Nephron (organoid): ENCODE measurements around the gene C8G.
A peak's percentile ranks its signal among the peaks of the same experiment; 100 is the strongest.

Experiments used
- H3K27ac Mint-ChIP-seq, 3 experiments: 2 replicates each; pipeline ENCODE4 v1.8.0; 2020; ENCODE audit warnings: mixed read lengths in 3 of 3, mild to moderate bottlenecking in 2 of 3, moderate library complexity in 1 of 3
- H3K27me3 Mint-ChIP-seq: 2 replicates; pipeline ENCODE4 v1.8.0; 2021; ENCODE audit warnings: low read depth, mild to moderate bottlenecking, moderate library complexity, mixed read lengths
- H3K36me3 Mint-ChIP-seq: 2 replicates; pipeline ENCODE4 v1.8.0; 2020; ENCODE audit warnings: low read depth, mixed read lengths
- H3K4me1 Mint-ChIP-seq: 2 replicates; pipeline ENCODE4 v1.8.0; 2020; ENCODE audit warnings: mixed read lengths
- H3K4me3 Mint-ChIP-seq, 3 experiments: 2 replicates each; pipeline ENCODE4 v1.8.0; 2020; ENCODE audit warnings: mild to moderate bottlenecking in 3 of 3, mixed read lengths in 3 of 3, moderate library complexity in 2 of 3
- H3K9me3 Mint-ChIP-seq: 2 replicates; pipeline ENCODE4 v1.8.0; 2020; ENCODE audit warnings: mixed read lengths
- CTCF ChIP-seq, 3 experiments: fragments of 200-600 bp; sonication (generic); IDR thresholded peaks; one replicate each; pipeline ENCODE4 v1.5.0; 2021; ENCODE audit warnings: antibody characterized with exemption in 3 of 3; ENCODE audit not compliant: unreplicated experiment in 3 of 3

C8G gene

DNA sequence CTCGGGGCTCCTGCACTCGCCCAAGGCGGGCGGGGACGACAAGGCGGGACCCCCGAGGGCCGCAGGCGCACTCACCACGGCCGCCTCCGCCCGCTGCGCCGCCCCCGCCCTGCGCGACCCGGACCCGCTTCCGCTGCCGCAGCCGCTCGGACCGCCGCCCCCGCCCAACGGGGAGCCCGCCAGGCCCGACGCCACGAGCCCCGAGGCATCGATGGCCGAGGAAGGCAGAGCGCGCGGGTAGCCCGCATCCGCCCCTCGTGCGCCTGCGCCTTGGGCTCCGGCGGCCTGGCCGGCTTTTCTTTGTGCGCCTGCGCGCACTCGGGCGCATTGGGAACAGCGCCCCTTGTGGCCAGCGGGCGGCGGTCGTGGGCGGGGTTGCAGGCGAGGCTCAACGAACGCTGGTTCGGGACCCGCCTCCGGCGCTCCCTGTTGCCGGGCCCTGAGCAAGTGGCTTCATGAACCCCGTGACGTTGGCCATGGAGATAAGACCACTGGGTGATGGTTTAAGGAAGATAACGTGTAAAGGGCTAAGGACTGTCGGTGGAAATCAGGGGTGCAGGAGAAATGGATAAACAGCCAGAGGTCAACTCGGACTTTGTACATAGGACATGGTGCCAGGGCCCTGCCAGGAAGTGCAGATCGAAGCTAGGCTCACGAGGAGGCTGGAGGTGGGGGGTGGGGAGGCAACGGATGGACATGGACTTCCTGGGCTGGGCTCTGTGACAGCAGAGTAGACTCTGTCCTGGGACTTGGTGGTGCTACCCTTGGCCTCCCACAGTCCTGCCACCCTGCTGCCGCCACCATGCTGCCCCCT is at the start of gene C8G, which contains the start of gene FBXW5:
C8G (plus strand) TSS at position 725 of the 814 bp plus-strand sequence; CDS start at position 803, 78 bp downstream.
FBXW5 (minus strand) TSS at position 220 of the 814 bp plus-strand sequence. CDS start 655 bp downstream, outside the sequence.
- Mint-ChIP-seq H3K9me3 (no peaks in the 10 kb centered on the region), H3K36me3 (peaks cover 4% of the 10 kb centered on the region), H3K4me3 (peak within 1 kb of the TSS; percentile 77 to 83 (median 81)), H3K27ac (peak within 1 kb of the TSS in 1 of 3 experiments; percentile 65), H3K4me1 (peaks cover 9% of the 10 kb centered on the region), H3K27me3 (peaks cover 4% of the 10 kb centered on the region)
- TF ChIP-seq CTCF (IDR thresholded peaks at IDR 0.05; ENCODE audit: unreplicated experiment in 3 of 3), result peak; percentile 97 to 99 (median 98)

DNA sequence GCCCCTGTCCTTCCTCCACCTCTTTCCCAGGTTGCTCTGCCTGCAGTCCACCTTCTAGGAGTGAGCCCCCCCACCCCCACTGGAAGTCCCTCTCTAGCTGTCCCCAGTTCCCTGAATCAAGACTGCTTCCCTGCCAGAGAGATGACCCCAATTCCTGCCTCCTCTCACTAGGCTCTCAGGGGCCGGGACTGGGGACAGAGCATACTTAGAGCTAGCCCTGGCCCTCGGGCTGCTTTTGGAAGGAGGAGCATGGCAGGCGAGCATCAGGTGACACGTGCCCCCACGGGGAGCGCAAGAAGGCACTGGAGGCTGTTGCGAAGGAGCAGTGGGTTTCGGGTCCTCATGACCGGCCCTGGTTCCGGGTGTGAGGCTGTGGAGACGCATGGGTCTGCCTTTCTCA is 49.0 kb upstream of the C8G start:
- Mint-ChIP-seq H3K4me3 (no peak overlapping the region), H3K27ac (no peak overlapping the region), H3K36me3 (peaks cover 14% of the 10 kb centered on the region), H3K4me1 (no peaks in the 10 kb centered on the region), H3K27me3 (no peaks in the 10 kb centered on the region), H3K9me3 (no peaks in the 10 kb centered on the region)
- TF ChIP-seq CTCF (IDR thresholded peaks at IDR 0.05; ENCODE audit: unreplicated experiment in 3 of 3), result no peak

GRCh38 chr9:136898483-136899100 is 46.5 kb upstream of the C8G start:
- H3K27ac Mint-ChIP-seq, result no peak overlapping the region
- no peaks in the 10 kb centered on the region for H3K4me1 Mint-ChIP-seq
- no peaks in the 10 kb centered on the region for H3K27me3 Mint-ChIP-seq
- H3K4me3 Mint-ChIP-seq, result no peak overlapping the region
- H3K9me3 Mint-ChIP-seq, result no peaks in the 10 kb centered on the region
- TF ChIP-seq CTCF (IDR thresholded peaks at IDR 0.05; ENCODE audit: unreplicated experiment in 3 of 3), result no peak
- peaks cover 25% of the 10 kb centered on the region for H3K36me3 Mint-ChIP-seq

GRCh38 chr9:136899196-136899595 is 45.8 kb upstream of the C8G start:
- TF ChIP-seq CTCF (IDR thresholded peaks at IDR 0.05; ENCODE audit: unreplicated experiment in 3 of 3), result no peak
- Mint-ChIP-seq H3K9me3 (no peaks in the 10 kb centered on the region), H3K36me3 (peaks cover 25% of the 10 kb centered on the region), H3K27ac (no peak overlapping the region), H3K27me3 (no peaks in the 10 kb centered on the region), H3K4me3 (no peak overlapping the region), H3K4me1 (no peaks in the 10 kb centered on the region)

DNA sequence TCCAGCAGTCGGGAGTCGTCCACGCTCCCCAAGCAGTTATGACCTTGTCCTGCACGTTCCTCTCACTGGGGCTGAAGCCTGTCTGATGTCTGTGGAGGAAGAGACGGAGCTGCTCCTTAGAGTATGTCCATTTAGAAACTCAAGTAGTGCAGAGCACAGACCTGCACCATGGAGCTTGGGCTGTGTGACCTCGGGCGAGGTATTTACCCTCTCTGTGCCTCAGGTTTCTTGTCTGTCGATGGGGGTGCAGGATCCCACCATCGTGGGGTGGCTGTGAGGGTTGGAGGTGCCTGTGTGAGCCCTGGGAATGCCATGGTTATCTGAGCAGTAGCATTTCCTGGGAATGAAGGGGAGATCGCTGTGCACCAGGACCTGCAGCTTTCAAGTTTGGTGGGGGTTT is 44.5 kb upstream of the C8G start:
- H3K4me1 Mint-ChIP-seq, result no peaks in the 10 kb centered on the region
- peaks cover 30% of the 10 kb centered on the region for H3K36me3 Mint-ChIP-seq
- no peaks in the 10 kb centered on the region for H3K9me3 Mint-ChIP-seq
- no peak overlapping the region for H3K27ac Mint-ChIP-seq
- H3K27me3 Mint-ChIP-seq, result no peaks in the 10 kb centered on the region
- no peak overlapping the region for H3K4me3 Mint-ChIP-seq
- TF ChIP-seq CTCF (IDR thresholded peaks at IDR 0.05; ENCODE audit: unreplicated experiment in 3 of 3), result no peak
